H9 (cell line): ENCODE measurements around the gene SPSB4. TPM values are rescaled to one million over a fixed set of nuclear protein-coding genes. Genes with fewer than 3 reads are reported as not detected.

Source experiments
- DNase-seq: peaks from one replicate; pipeline ENCODE4 v3.0.0-alpha.2; 2017
- H2AFZ ChIP-seq: one replicate; pipeline ENCODE4 v1.6.1; 2013; ENCODE audit warnings: mild to moderate bottlenecking, low read length, control low read depth, moderate library complexity
- H2AK5ac ChIP-seq: 2 replicates; pipeline ENCODE4 v1.6.1; 2013; ENCODE audit warnings: low read length, control low read depth, mixed read lengths; ENCODE audit not compliant: insufficient read length
- H2BK120ac ChIP-seq: one replicate; pipeline ENCODE4 v1.6.1; 2013; ENCODE audit warnings: low read depth, mild to moderate bottlenecking, low read length, control low read depth, inconsistent platforms; ENCODE audit not compliant: poor library complexity, severe bottlenecking
- H2BK12ac ChIP-seq: 2 replicates; pipeline ENCODE4 v1.6.1; 2013; ENCODE audit warnings: low read length, control low read depth, mixed read lengths, low read depth; ENCODE audit not compliant: insufficient read length
- H2BK15ac ChIP-seq: 2 replicates; pipeline ENCODE4 v1.6.1; 2013; ENCODE audit warnings: low read depth, low read length, control low read depth
- H2BK20ac ChIP-seq: one replicate; pipeline ENCODE4 v1.6.1; 2013; ENCODE audit warnings: low read depth, mild to moderate bottlenecking, low read length, control low read depth, inconsistent platforms; ENCODE audit not compliant: poor library complexity, severe bottlenecking
- H2BK5ac ChIP-seq: 2 replicates; pipeline ENCODE4 v1.6.1; 2013; ENCODE audit warnings: low read length, control low read depth, mixed read lengths; ENCODE audit not compliant: insufficient read length
- H3K14ac ChIP-seq: 2 replicates; pipeline ENCODE4 v1.6.1; 2013; ENCODE audit warnings: low read length, control low read depth; ENCODE audit not compliant: insufficient read depth
- H3K18ac ChIP-seq: 2 replicates; pipeline ENCODE4 v1.6.1; 2013; ENCODE audit warnings: low read depth, mild to moderate bottlenecking, mixed read lengths, low read length, control low read depth; ENCODE audit not compliant: insufficient read length
- H3K23ac ChIP-seq: 2 replicates; pipeline ENCODE4 v1.6.1; 2013; ENCODE audit warnings: low read length, control low read depth, mixed read lengths, low read depth; ENCODE audit not compliant: insufficient read length
- H3K23me2 ChIP-seq: 2 replicates; pipeline ENCODE4 v1.6.1; 2013; ENCODE audit warnings: low read depth, mild to moderate bottlenecking, mixed read lengths, low read length, control low read depth; ENCODE audit not compliant: insufficient read length, poor library complexity, severe bottlenecking
- H3K27ac ChIP-seq: 2 replicates; pipeline ENCODE4 v1.5.1; 2013; ENCODE audit warnings: low read length, control low read depth, mixed read lengths, low read depth; ENCODE audit not compliant: insufficient read length
- H3K27me3 ChIP-seq: 2 replicates; pipeline ENCODE4 v1.6.1; 2013; ENCODE audit warnings: low read length, control low read depth, inconsistent platforms; ENCODE audit not compliant: insufficient read depth
- H3K4ac ChIP-seq: 2 replicates; pipeline ENCODE4 v1.6.1; 2013; ENCODE audit warnings: low read depth, mild to moderate bottlenecking, control low read depth, inconsistent platforms, low read length, moderate library complexity
- H3K4me1 ChIP-seq: 2 replicates; pipeline ENCODE4 v1.6.1; 2013; ENCODE audit warnings: low read length, control low read depth, inconsistent platforms; ENCODE audit not compliant: insufficient read depth
- H3K4me2 ChIP-seq: 2 replicates; pipeline ENCODE4 v1.6.1; 2013; ENCODE audit warnings: low read length, control low read depth, mixed read lengths; ENCODE audit not compliant: insufficient read length, insufficient read depth
- H3K56ac ChIP-seq: 2 replicates; pipeline ENCODE4 v1.6.1; 2013; ENCODE audit warnings: low read depth, mild to moderate bottlenecking, mixed read lengths, low read length, control low read depth; ENCODE audit not compliant: insufficient read length
- H3K79me1 ChIP-seq: 2 replicates; pipeline ENCODE4 v1.6.1; 2013; ENCODE audit warnings: low read depth, mild to moderate bottlenecking, moderate library complexity, low read length, control low read depth, inconsistent platforms; ENCODE audit not compliant: insufficient read depth, poor library complexity, severe bottlenecking
- H3K79me2 ChIP-seq: 2 replicates; pipeline ENCODE4 v1.6.1; 2013; ENCODE audit warnings: low read length, control low read depth, inconsistent platforms; ENCODE audit not compliant: insufficient read depth
- H3K9ac ChIP-seq: 2 replicates; pipeline ENCODE4 v1.6.1; 2013; ENCODE audit warnings: low read length, control low read depth, mixed read lengths; ENCODE audit not compliant: insufficient read length; ENCODE audit errors: extremely low read depth
- H3K9me3 ChIP-seq: one replicate; pipeline ENCODE4 v1.6.1; 2013; ENCODE audit warnings: low read depth, low read length, inconsistent platforms; ENCODE audit not compliant: control insufficient read depth
- H3T11ph ChIP-seq: one replicate; pipeline ENCODE4 v1.6.1; 2013; ENCODE audit warnings: mild to moderate bottlenecking, low read length, control low read depth, inconsistent platforms
- H4K20me1 ChIP-seq: one replicate; pipeline ENCODE4 v1.6.1; 2013; ENCODE audit not compliant: control insufficient read depth, insufficient read length, insufficient read depth
- H4K5ac ChIP-seq: 2 replicates; pipeline ENCODE4 v1.6.1; 2013; ENCODE audit warnings: low read depth, mild to moderate bottlenecking, mixed read lengths, low read length, control low read depth; ENCODE audit not compliant: insufficient read length
- H4K8ac ChIP-seq: replicated peaks from 2 replicates; pipeline ENCODE4 v1.6.1; 2013; ENCODE audit warnings: low read length, control low read depth, mixed read lengths, low read depth; ENCODE audit not compliant: insufficient read length
- H4K91ac ChIP-seq: 2 replicates; pipeline ENCODE4 v1.6.1; 2013; ENCODE audit warnings: low read depth, mild to moderate bottlenecking, moderate library complexity, mixed read lengths, low read length, control low read depth; ENCODE audit not compliant: insufficient read length
- H3K27ac Mint-ChIP-seq, 3 experiments: 2 replicates in 2 of 3; 3 replicates in 1 of 3; pipeline ENCODE4 v1.8.0; 2020 to 2021; ENCODE audit warnings: mixed read lengths in 3 of 3, mild to moderate bottlenecking in 1 of 3, moderate library complexity in 1 of 3
- H3K27me3 Mint-ChIP-seq: 2 replicates; pipeline ENCODE4 v1.8.0; 2021; ENCODE audit warnings: low read depth, mild to moderate bottlenecking, moderate library complexity, mixed read lengths
- H3K36me3 Mint-ChIP-seq, 3 experiments: 2 replicates in 2 of 3; 3 replicates in 1 of 3; pipeline ENCODE4 v1.8.0; 2020 to 2021; ENCODE audit warnings: low read depth in 3 of 3, mixed read lengths in 3 of 3; ENCODE audit not compliant: insufficient read depth in 1 of 3
- H3K4me1 Mint-ChIP-seq, 2 experiments: 2 replicates each; pipeline ENCODE4 v1.8.0; 2020; ENCODE audit warnings: mixed read lengths in 2 of 2
- H3K4me3 Mint-ChIP-seq, 2 experiments: 2 replicates in 1 of 2; 3 replicates in 1 of 2; pipeline ENCODE4 v1.8.0; 2020 to 2021; ENCODE audit warnings: mild to moderate bottlenecking in 2 of 2, mixed read lengths in 2 of 2, moderate library complexity in 1 of 2
- H3K9me3 Mint-ChIP-seq, 2 experiments: 2 replicates in 1 of 2; 3 replicates in 1 of 2; pipeline ENCODE4 v1.8.0; 2020; ENCODE audit warnings: mild to moderate bottlenecking in 2 of 2, mixed read lengths in 2 of 2, moderate library complexity in 1 of 2
- CTCF ChIP-seq: fragments of 200-600 bp; sonication (generic); conservative IDR thresholded peaks from 3 replicates; pipeline ENCODE4 v1.8.0; 2021; ENCODE audit warnings: antibody characterized with exemption, mild to moderate bottlenecking
- WGBS: extraction: QIAGEN DNeasy Blood & Tissue Kit; methylation state at CpG from one replicate; pipeline ENCODE4 v1.1.7; 2013; ENCODE audit warnings: missing lambda C conversion rate, low lambda C conversion rate, mixed read lengths; ENCODE audit not compliant: insufficient read length; ENCODE audit errors: extremely low coverage; 5-methylcytosine and 5-hydroxymethylcytosine counted together
- total RNA-seq: library from RNA; stranded (reverse); gene quantifications from 2 replicates; pipeline ENCODE4 v1.2.1, GENCODE V29; 2021

The SPSB4 gene
- total RNA-seq, 1 experiment from 2014 or later, result 6.2 TPM

DNA sequence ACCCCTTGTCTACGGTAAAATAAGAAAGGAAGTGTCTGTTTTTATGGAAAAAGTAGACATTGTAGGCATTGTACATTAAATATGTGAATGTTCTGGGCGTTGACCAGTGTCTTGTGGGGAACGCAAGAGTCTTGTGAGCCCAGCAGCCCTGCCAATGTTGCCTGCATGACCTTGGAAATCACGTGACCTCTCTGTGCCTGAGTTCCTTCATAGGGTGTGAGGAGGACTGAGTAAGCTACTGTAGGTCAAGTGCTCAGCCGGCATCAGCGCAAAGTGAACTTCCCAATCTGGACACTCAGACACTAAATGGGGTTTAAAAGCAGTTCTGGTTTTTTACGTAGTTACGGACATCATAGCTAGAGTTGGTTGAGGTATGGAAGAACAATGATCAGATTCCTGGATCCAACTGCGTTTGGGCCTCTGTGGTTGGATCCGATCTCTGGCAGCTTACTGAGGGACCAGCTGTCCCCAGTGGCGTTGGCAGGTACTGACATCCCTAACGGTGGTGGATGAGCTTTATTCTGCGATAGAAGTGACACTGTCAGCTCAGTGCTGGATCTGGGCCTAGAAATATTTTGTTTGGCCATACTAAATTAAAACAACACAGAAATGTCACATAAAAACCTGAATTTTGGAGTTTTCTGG is 63.8 kb downstream of the SPSB4 start:
- H2BK5ac ChIP-seq, result no peak overlapping the region
- Mint-ChIP-seq H3K9me3 (peaks cover 5 to 10% of the 10 kb centered on the region in 2 experiments; a peak in 4 of 5 replicates), H3K27me3 (peaks cover 1% of the 10 kb centered on the region; the same call in 1 of the 2 replicates), H3K4me1 (no peaks in the 10 kb centered on the region), H3K27ac (no peak overlapping the region), H3K4me3 (no peak overlapping the region), H3K36me3 (peaks cover 0 to 6% (median 2%) of the 10 kb centered on the region in 3 experiments; a peak in 3 of 7 replicates)
- no peaks in the 10 kb centered on the region for H3K4me1 ChIP-seq
- no peak overlapping the region for H4K91ac ChIP-seq
- H3K79me2 ChIP-seq, result no peaks in the 10 kb centered on the region
- no peak overlapping the region for H3K27ac ChIP-seq
- H3K79me1 ChIP-seq, result no peaks in the 10 kb centered on the region
- no peak overlapping the region for H3K56ac ChIP-seq
- H3K4ac ChIP-seq, result no peak overlapping the region
- H3K14ac ChIP-seq, result no peak overlapping the region
- H3T11ph ChIP-seq, result no peak overlapping the region
- no peak overlapping the region for H2BK12ac ChIP-seq
- no peak overlapping the region for H3K18ac ChIP-seq
- no peak overlapping the region for H2BK120ac ChIP-seq
- no peak overlapping the region for H4K5ac ChIP-seq
- H3K9ac ChIP-seq, result no peak overlapping the region
- H3K23ac ChIP-seq, result no peak overlapping the region
- DNase-seq, result peak; percentile 61
- H3K4me2 ChIP-seq, result no peak overlapping the region
- H2BK20ac ChIP-seq, result no peak overlapping the region
- no peak overlapping the region for H2AK5ac ChIP-seq
- H2BK15ac ChIP-seq, result no peak overlapping the region
- no peaks in the 10 kb centered on the region for H3K9me3 ChIP-seq
- no CpG with 5 or more reads among the region's 13 CpGs for WGBS
- no peak overlapping the region for H2AFZ ChIP-seq
- peak; percentile 70 for TF ChIP-seq CTCF
- H4K20me1 ChIP-seq, result no peaks in the 10 kb centered on the region
- H3K27me3 ChIP-seq, result no peaks in the 10 kb centered on the region
- no peaks in the 10 kb centered on the region for H3K23me2 ChIP-seq
- H4K8ac ChIP-seq, result no peak overlapping the region
